Measurements from ENCODE around the gene ARHGAP31.
A peak's percentile ranks its signal among the peaks of the same experiment; 100 is the strongest.
"Not testable (repeated sequence)": the region's sequence is repeated elsewhere in the genome, so short reads cannot be mapped to it uniquely, and the experiment has no call there.

Gene ARHGAP31

DNA sequence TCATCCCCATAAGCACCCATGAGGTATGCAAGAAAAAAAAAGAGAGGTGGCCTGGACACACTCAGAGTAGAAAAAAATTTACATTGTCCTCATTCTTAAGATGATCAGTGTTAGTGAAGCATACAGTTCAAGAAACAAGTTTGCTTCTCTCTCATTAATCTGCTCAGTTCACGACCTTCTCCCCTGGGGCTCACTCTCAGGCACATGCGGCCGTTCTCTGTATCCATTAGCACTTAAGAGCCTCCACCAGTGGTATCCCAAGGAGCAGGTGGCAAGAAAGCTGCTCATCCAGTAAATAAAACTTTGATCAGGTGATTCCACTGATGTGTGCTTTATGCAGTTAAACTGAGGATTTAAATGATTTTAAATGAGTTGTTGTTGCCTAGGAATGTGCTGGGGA lies 57.4 kb downstream of the ARHGAP31 start:
- TF ChIP-seq, protein P1, sequence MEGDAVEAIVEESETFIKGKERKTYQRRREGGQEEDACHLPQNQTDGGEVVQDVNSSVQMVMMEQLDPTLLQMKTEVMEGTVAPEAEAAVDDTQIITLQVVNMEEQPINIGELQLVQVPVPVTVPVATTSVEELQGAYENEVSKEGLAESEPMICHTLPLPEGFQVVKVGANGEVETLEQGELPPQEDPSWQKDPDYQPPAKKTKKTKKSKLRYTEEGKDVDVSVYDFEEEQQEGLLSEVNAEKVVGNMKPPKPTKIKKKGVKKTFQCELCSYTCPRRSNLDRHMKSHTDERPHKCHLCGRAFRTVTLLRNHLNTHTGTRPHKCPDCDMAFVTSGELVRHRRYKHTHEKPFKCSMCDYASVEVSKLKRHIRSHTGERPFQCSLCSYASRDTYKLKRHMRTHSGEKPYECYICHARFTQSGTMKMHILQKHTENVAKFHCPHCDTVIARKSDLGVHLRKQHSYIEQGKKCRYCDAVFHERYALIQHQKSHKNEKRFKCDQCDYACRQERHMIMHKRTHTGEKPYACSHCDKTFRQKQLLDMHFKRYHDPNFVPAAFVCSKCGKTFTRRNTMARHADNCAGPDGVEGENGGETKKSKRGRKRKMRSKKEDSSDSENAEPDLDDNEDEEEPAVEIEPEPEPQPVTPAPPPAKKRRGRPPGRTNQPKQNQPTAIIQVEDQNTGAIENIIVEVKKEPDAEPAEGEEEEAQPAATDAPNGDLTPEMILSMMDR (IDR thresholded peaks at IDR 0.05; ENCODE audit: low read depth, low read length), result no peak
- Histone ChIP-seq H3K9me3 (ENCODE audit: severe bottlenecking) (no peaks in the 10 kb centered on the region), H3K4me3 (ENCODE audit: low read depth, low read length) (no peak overlapping the region), H3K36me3 (no peaks in the 10 kb centered on the region), H3K27me3 (ENCODE audit: insufficient read depth, low read depth, severe bottlenecking) (no peaks in the 10 kb centered on the region), H3K27ac (no peak overlapping the region)
- no peak for DNase-seq

DNA sequence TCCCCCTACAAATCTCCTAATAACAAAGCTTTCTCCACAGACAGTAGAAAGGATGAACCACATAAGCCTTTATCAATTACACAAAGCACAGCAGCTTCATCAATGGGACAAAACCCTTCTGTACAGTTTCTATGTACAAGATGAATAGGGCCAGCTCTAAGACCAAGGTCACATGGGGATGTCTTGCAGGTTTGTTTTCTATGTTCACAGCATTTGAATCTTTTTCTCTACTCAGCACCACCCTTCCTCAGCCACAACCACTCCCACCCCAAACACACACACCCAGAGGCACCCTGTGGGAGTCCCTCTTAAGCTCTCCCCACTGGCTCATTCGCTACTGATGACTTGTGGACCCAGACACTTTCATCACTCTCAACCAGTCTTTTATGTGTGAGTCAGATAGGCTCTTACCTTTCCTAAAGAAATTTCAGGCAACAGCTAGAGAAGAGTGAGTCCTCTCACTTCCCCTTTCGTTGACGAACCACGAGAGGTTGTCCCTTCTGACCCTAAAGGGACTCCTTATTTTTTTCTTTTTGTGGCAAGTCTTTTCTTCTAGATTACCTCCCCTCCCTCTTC lies 57.9 kb downstream of the ARHGAP31 start:
- Histone ChIP-seq H3K36me3 (no peaks in the 10 kb centered on the region), H3K27me3 (ENCODE audit: insufficient read depth, low read depth, severe bottlenecking) (no peaks in the 10 kb centered on the region), H3K9me3 (ENCODE audit: severe bottlenecking) (no peaks in the 10 kb centered on the region), H3K27ac (no peak overlapping the region), H3K4me3 (ENCODE audit: low read depth, low read length) (no peak overlapping the region)
- no peak for DNase-seq
- TF ChIP-seq, protein P1 (IDR thresholded peaks at IDR 0.05; ENCODE audit: low read depth, low read length), result no peak

DNA sequence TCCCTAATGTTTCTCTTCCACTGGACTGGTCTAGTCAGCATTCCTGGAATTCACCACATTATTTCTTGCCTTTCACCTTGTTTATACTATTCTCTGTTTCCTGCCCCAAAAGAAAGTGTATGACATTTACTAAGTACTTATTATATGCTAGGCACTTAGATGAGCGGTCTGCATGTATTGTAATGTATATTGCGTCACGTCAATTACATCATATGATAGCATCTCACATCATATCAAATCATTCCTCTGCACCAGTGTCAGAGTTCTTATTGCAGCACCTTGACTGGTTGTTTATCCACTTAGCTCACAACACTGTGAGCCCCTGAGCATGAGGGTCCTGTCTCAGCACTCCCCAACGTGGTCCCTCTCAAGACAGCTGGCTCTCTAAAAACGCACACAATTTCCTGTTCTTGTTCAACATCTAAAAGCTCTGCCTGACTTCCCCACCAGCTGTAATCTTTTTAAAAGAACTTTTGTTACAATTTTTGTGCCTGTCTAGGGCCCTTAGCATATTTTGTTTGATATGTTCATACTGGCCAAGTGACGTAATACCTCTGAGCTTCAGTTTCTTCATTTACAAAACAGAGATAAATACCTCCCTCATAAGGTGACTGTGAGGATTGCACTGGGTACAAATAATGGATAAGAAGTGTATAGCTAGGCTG lies 58.8 kb downstream of the ARHGAP31 start:
- DNase-seq, result no peak
- no peak overlapping the region for H3K4me3 ChIP-seq (ENCODE audit: low read depth, low read length)
- H3K27me3 ChIP-seq (ENCODE audit: insufficient read depth, low read depth, severe bottlenecking), result no peaks in the 10 kb centered on the region
- no peaks in the 10 kb centered on the region for H3K9me3 ChIP-seq (ENCODE audit: severe bottlenecking)
- TF ChIP-seq, protein P1 (IDR thresholded peaks at IDR 0.05; ENCODE audit: low read depth, low read length), result 0 out of 2 replicates have a peak, but pooled peaks have one; percentile 7
- no peaks in the 10 kb centered on the region for H3K36me3 ChIP-seq
- no peak overlapping the region for H3K27ac ChIP-seq

DNA sequence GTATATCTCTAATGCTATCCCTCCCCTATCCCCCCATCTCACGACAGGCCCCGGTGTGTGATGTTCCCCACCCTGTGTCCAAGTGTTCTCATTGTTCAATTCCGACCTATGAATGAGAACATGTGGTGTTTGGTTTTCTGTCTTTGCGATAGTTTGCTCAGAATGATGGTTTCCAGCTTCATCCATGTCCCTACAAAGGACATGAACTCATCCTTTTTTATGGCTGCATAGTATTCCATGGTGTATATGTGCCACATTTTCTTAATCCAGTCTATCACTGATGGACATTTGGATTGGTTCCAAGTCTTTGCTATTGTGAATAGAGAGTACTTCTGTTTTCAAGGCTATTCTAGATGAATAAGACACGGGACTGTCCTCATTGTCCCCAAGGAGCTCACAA lies 61.4 kb downstream of the ARHGAP31 start:
- not testable (repeated sequence) for H3K36me3 ChIP-seq; H3K9me3 ChIP-seq (ENCODE audit: severe bottlenecking); H3K27me3 ChIP-seq (ENCODE audit: insufficient read depth, low read depth, severe bottlenecking); H3K27ac ChIP-seq; H3K4me3 ChIP-seq (ENCODE audit: low read depth, low read length); DNase-seq

DNA sequence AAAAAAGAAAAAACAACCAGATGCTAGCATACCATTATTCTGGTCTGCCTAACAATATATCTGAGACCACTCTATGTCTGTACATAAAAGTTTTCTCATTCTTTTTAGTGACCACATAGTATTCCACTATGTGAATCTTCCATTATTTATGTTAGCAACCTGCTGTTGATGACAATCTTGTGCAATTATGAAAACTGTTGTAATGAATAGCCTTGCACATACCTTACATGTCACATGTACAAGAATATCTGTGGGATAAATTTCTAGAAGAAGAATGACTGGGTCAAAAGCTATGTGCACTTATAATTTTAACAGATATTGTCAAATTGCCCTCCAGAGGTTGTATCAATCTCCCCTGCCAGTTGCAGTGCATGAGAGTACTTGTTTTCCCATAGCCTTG lies 62.5 kb downstream of the ARHGAP31 start:
- no peaks in the 10 kb centered on the region for H3K9me3 ChIP-seq (ENCODE audit: severe bottlenecking)
- no peak overlapping the region for H3K4me3 ChIP-seq (ENCODE audit: low read depth, low read length)
- H3K36me3 ChIP-seq, result no peaks in the 10 kb centered on the region
- TF ChIP-seq, protein P1 (IDR thresholded peaks at IDR 0.05; ENCODE audit: low read depth, low read length), result no peak
- DNase-seq, result no peak
- H3K27me3 ChIP-seq (ENCODE audit: insufficient read depth, low read depth, severe bottlenecking), result no peaks in the 10 kb centered on the region
- no peak overlapping the region for H3K27ac ChIP-seq

DNA sequence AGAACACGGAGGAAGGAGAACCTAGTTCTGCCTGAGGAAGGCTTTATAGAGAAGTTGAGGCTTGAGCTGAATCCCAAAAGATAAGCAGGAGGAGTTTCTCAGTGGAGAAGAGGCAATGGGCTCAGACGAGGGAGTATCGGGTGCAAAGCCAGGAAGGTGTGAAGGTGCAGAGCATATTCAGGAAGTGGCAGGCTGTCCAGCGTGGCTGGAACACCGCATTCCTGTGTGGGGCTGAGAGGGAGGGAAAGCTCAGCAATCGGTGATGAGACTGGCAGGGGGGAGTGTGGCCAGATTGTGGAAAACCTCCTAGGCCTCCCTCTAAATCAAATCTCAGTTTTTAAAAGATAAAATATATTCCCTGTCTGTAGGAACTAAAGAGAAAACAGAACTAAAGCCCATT lies 63.0 kb downstream of the ARHGAP31 start:
- no peak overlapping the region for H3K27ac ChIP-seq
- DNase-seq, result no peak

More for the DNA sequence above, 63.0 kb downstream of the ARHGAP31 start:
- Histone ChIP-seq H3K36me3 (no peaks in the 10 kb centered on the region), H3K9me3 (ENCODE audit: severe bottlenecking) (no peaks in the 10 kb centered on the region), H3K27me3 (ENCODE audit: insufficient read depth, low read depth, severe bottlenecking) (no peaks in the 10 kb centered on the region), H3K4me3 (ENCODE audit: low read depth, low read length) (no peak overlapping the region)
- TF ChIP-seq, protein P1 (IDR thresholded peaks at IDR 0.05; ENCODE audit: low read depth, low read length), result no peak

Measured in WERI-Rb-1 (cell line).